A673 (cell line): Measurements from ENCODE around the gene GINS1. TPM values are rescaled to one million over a fixed set of nuclear protein-coding genes. Genes with fewer than 3 reads are reported as not detected.
"Not testable (repeated sequence)": the region's sequence is repeated elsewhere in the genome, so short reads cannot be mapped to it uniquely, and the experiment has no call there.

Experiments
- BruUV-seq: library from RNA; stranded (reverse); fragments of 400-500 nt; replicated peaks from 2 replicates; lab custom pipeline; 2021; lab: Mats Ljungman, UMichigan
- CTCF ChIA-PET: fragments of 300-600 bp; sonication (Branson Sonifier 250); formaldehyde crosslinking; loops from one replicate; lab custom pipeline; 2022; ENCODE audit warnings: antibody characterized with exemption; lab: Charles Lee
- POLR2A ChIA-PET: fragments of 300-600 bp; sonication (Branson Sonifier 250); formaldehyde crosslinking; loops from one replicate; lab custom pipeline; 2022; ENCODE audit warnings: antibody characterized with exemption; ENCODE audit not compliant: low non-redundant PET; lab: Charles Lee
- DNase-seq: peaks from one replicate; pipeline ENCODE4 v3.0.0-alpha.2; 2015; ENCODE audit warnings: low spot score
- H3K27ac ChIP-seq: fragments of 200-600 bp; sonication (generic); 2 replicates; pipeline ENCODE4 v1.5.1; 2016; ENCODE audit warnings: mixed run types, low read depth, mild to moderate bottlenecking, mixed read lengths, antibody characterized with exemption, low read length; ENCODE audit not compliant: poor library complexity, severe bottlenecking
- H3K27me3 ChIP-seq: fragments of 200-600 bp; sonication (generic); replicated peaks from 2 replicates; pipeline ENCODE4 v1.6.1; 2017; ENCODE audit warnings: mixed run types, low read depth, mild to moderate bottlenecking, mixed read lengths, antibody characterized with exemption, low read length; ENCODE audit not compliant: insufficient read depth, poor library complexity
- H3K36me3 ChIP-seq: fragments of 200-600 bp; sonication (generic); 2 replicates; pipeline ENCODE4 v1.6.1; 2016; ENCODE audit warnings: mixed run types, mild to moderate bottlenecking, mixed read lengths, antibody characterized with exemption, low read length; ENCODE audit not compliant: insufficient read depth, poor library complexity, severe bottlenecking
- H3K4me1 ChIP-seq: fragments of 200-600 bp; sonication (generic); 2 replicates; pipeline ENCODE4 v1.6.1; 2017; ENCODE audit warnings: mixed run types, mild to moderate bottlenecking, mixed read lengths, antibody characterized with exemption, low read length; ENCODE audit not compliant: insufficient read depth, poor library complexity, severe bottlenecking
- H3K4me3 ChIP-seq: fragments of 200-600 bp; sonication (generic); 2 replicates; pipeline ENCODE4 v1.5.1; 2016; ENCODE audit warnings: low read depth, mixed run types, mild to moderate bottlenecking, mixed read lengths, low read length; ENCODE audit not compliant: poor library complexity, severe bottlenecking
- H3K9me3 ChIP-seq: fragments of 200-600 bp; sonication (generic); 2 replicates; pipeline ENCODE4 v1.6.1; 2016; ENCODE audit warnings: mixed run types, low read depth, mild to moderate bottlenecking, mixed read lengths, antibody characterized with exemption, low read length; ENCODE audit not compliant: poor library complexity, severe bottlenecking
- CTCF ChIP-seq: fragments of 300-800, 200-600 bp; sonication (generic); conservative IDR thresholded peaks from 2 replicates; pipeline ENCODE4 v1.5.1; 2017; ENCODE audit warnings: low read depth, mild to moderate bottlenecking, antibody characterized with exemption, low read length, moderate library complexity, mixed read lengths
- EZH2 ChIP-seq: fragments of 200-600 bp; sonication (generic); IDR thresholded peaks from 2 replicates; pipeline ENCODE4 v1.6.1; 2017; ENCODE audit warnings: borderline replicate concordance, low read depth, mild to moderate bottlenecking, mixed read lengths, antibody characterized with exemption, low read length; ENCODE audit not compliant: poor library complexity, severe bottlenecking
- intact Hi-C: fragments of 100-400 bp; cut with micrococcal nuclease; formaldehyde crosslinking; loops from one replicate; pipeline ENCODE4 v1.10.0; 2022; ENCODE audit not compliant: unreplicated experiment
- total RNA-seq: library from RNA; stranded (reverse); gene quantifications from 2 replicates; pipeline ENCODE4 v1.2.3, GENCODE V29; 2021

The GINS1 gene
- total RNA-seq, 1 experiment from 2014 or later = 62.6 TPM

DNA sequence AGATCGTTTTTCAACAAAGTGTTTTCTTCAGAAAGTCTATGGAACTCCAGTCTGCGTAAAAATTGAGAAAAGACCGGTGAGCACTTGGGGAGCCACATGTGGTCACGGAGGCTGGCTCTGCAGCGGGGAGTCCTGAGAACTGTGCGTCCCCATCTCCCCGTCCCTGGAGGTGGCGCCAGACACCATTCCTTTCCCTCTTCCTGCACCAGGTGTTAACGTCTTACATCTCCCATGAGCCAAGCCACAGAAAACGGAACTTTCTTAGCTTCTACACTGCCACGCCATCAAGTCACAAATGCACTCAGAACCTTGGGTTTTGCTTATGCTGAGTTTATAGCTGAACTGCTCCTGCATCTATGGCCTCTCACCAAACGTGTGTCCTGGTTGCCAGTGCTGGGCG, 62.6 kb downstream of the GINS1 start:
- intact Hi-C loops = no loop called here
- Histone ChIP-seq H3K9me3 (no peaks in the 10 kb centered on the region), H3K27me3 (no peaks in the 10 kb centered on the region), H3K36me3 (peaks cover 44% of the 10 kb centered on the region), H3K4me1 (no peaks in the 10 kb centered on the region), H3K27ac (no peak overlapping the region), H3K4me3 (no peak overlapping the region)
- no TSS peak for BruUV-seq
- peak; percentile 35 for DNase-seq
- TF ChIP-seq CTCF (peak; percentile 53), EZH2 (no peak)
- ChIA-PET POLR2A (no interaction called here), CTCF (no interaction called here)

DNA sequence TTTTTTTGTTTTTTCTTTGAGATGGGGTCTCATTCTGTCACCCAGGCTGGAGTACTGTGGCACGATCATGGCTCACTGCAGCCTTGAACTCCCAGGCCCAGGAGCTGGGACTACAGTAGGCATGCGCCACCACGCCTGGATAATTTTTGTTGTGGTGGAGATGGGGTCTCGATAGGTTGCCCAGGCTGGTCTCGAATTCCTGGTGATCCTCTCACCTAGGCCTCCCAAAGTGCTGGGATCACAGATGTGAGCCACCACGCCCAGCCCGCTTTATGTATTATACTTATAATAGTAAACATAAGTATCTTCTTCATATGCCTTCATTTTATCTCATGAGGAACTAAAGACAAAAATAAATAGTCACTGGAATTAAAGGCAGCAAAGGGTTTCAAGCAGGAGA, 63.5 kb downstream of the GINS1 start:
- Histone ChIP-seq H3K4me3 (no peak overlapping the region), H3K36me3 (peaks cover 35% of the 10 kb centered on the region), H3K27me3 (no peaks in the 10 kb centered on the region), H3K4me1 (no peaks in the 10 kb centered on the region), H3K27ac (no peak overlapping the region), H3K9me3 (no peaks in the 10 kb centered on the region)
- ChIA-PET CTCF (no interaction called here), POLR2A (no interaction called here)
- DNase-seq = no peak
- TF ChIP-seq EZH2 (no peak), CTCF (no peak)
- intact Hi-C loops = no loop called here
- no TSS peak for BruUV-seq

DNA sequence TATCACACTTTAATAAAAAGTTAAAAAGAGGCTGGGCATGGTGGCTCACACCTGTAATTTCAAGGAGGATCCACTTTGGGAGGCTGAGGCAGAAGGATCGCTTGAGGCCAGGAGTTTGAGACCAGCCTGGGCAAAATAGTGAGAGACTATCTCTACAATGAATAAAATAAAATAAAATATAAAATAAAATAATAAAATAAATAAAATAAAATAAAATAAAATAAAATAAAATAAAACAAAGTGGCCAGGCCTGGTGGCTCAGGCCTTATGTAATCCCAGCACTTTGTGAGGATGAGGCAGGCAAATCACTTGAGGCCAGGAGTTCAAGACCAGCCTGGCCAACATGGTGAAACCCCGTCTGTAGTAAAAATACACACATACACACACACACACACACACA, 65.8 kb downstream of the GINS1 start:
- DNase-seq, H3K27me3 ChIP-seq, H3K4me1 ChIP-seq, H3K4me3 ChIP-seq, BruUV-seq, H3K9me3 ChIP-seq, intact Hi-C loops, CTCF ChIA-PET, H3K27ac ChIP-seq, POLR2A ChIA-PET: not testable (repeated sequence)
- peaks cover 19% of the 10 kb centered on the region for H3K36me3 ChIP-seq
